Measurements from ENCODE around the gene ZCCHC7.
"Not testable (repeated sequence)": the region's sequence is repeated elsewhere in the genome, so short reads cannot be mapped to it uniquely, and the experiment has no call there.

The ZCCHC7 gene

GRCh38 chr9:37184905-37185867, 64.8 kb downstream of the ZCCHC7 start:
- H3K36me3 ChIP-seq (ENCODE audit: control insufficient read depth in 1 of 2, insufficient read depth in 2 of 2, low read length in 2 of 2) = peaks cover 0 to 2% of the 10 kb centered on the region in 2 donors
- no peak overlapping the region for H3K4me3 ChIP-seq (ENCODE audit: low read depth in 1 of 2, low read length in 2 of 2)
- H3K27me3 ChIP-seq (ENCODE audit: control insufficient read depth in 1 of 2, insufficient read depth in 2 of 2, low read length in 2 of 2) = no peaks in the 10 kb centered on the region
- H3K9me3 ChIP-seq (ENCODE audit: control insufficient read depth in 1 of 2, low read length in 2 of 2) = no peaks in the 10 kb centered on the region
- no peak overlapping the region for H3K27ac ChIP-seq (ENCODE audit: low read depth, low read length)
- no peaks in the 10 kb centered on the region for H3K4me1 ChIP-seq (ENCODE audit: control insufficient read depth in 1 of 2, insufficient read depth in 2 of 2, low read length in 2 of 2)
- no peak overlapping the region for H3K9ac ChIP-seq (ENCODE audit: low read depth in 1 of 2, low read length in 2 of 2)

- H3K4me1 ChIP-seq (ENCODE audit: control insufficient read depth in 1 of 2, insufficient read depth in 2 of 2, low read length in 2 of 2) = no peaks in the 10 kb centered on the region
- H3K9ac ChIP-seq (ENCODE audit: low read depth in 1 of 2, low read length in 2 of 2) = no peak overlapping the region
- no peak overlapping the region for H3K4me3 ChIP-seq (ENCODE audit: low read depth in 1 of 2, low read length in 2 of 2)
- H3K27me3 ChIP-seq (ENCODE audit: control insufficient read depth in 1 of 2, insufficient read depth in 2 of 2, low read length in 2 of 2) = no peaks in the 10 kb centered on the region
- no peak overlapping the region for H3K27ac ChIP-seq (ENCODE audit: low read depth, low read length)
- peaks cover 0 to 2% of the 10 kb centered on the region in 2 donors for H3K36me3 ChIP-seq (ENCODE audit: control insufficient read depth in 1 of 2, insufficient read depth in 2 of 2, low read length in 2 of 2)
- H3K9me3 ChIP-seq (ENCODE audit: control insufficient read depth in 1 of 2, low read length in 2 of 2) = no peaks in the 10 kb centered on the region
Observed at GRCh38 chr9:37187292-37187691, 66.9 kb downstream of the ZCCHC7 start.

GRCh38 chr9:37187713-37188439, 67.5 kb downstream of the ZCCHC7 start:
- Histone ChIP-seq H3K27me3 (ENCODE audit: control insufficient read depth in 1 of 2, insufficient read depth in 2 of 2, low read length in 2 of 2) (no peaks in the 10 kb centered on the region), H3K4me3 (ENCODE audit: low read depth in 1 of 2, low read length in 2 of 2) (no peak overlapping the region), H3K27ac (ENCODE audit: low read depth, low read length) (no peak overlapping the region), H3K36me3 (ENCODE audit: control insufficient read depth in 1 of 2, insufficient read depth in 2 of 2, low read length in 2 of 2) (peaks cover 0 to 2% of the 10 kb centered on the region in 2 donors), H3K4me1 (ENCODE audit: control insufficient read depth in 1 of 2, insufficient read depth in 2 of 2, low read length in 2 of 2) (no peaks in the 10 kb centered on the region), H3K9me3 (ENCODE audit: control insufficient read depth in 1 of 2, low read length in 2 of 2) (no peaks in the 10 kb centered on the region), H3K9ac (ENCODE audit: low read depth in 1 of 2, low read length in 2 of 2) (no peak overlapping the region)

GRCh38 chr9:37190739-37191138, 70.4 kb downstream of the ZCCHC7 start:
- not testable (repeated sequence) for H3K27ac ChIP-seq (ENCODE audit: low read depth, low read length); H3K27me3 ChIP-seq (ENCODE audit: control insufficient read depth in 1 of 2, insufficient read depth in 2 of 2, low read length in 2 of 2); H3K9ac ChIP-seq (ENCODE audit: low read depth in 1 of 2, low read length in 2 of 2); H3K36me3 ChIP-seq (ENCODE audit: control insufficient read depth in 1 of 2, insufficient read depth in 2 of 2, low read length in 2 of 2); H3K9me3 ChIP-seq (ENCODE audit: control insufficient read depth in 1 of 2, low read length in 2 of 2); H3K4me3 ChIP-seq (ENCODE audit: low read depth in 1 of 2, low read length in 2 of 2); H3K4me1 ChIP-seq (ENCODE audit: control insufficient read depth in 1 of 2, insufficient read depth in 2 of 2, low read length in 2 of 2)

GRCh38 chr9:37191403-37192089, 71.2 kb downstream of the ZCCHC7 start:
- Histone ChIP-seq H3K9ac (ENCODE audit: low read depth in 1 of 2, low read length in 2 of 2) (no peak overlapping the region), H3K36me3 (ENCODE audit: control insufficient read depth in 1 of 2, insufficient read depth in 2 of 2, low read length in 2 of 2) (peaks cover 0 to 2% of the 10 kb centered on the region in 2 donors), H3K4me3 (ENCODE audit: low read depth in 1 of 2, low read length in 2 of 2) (no peak overlapping the region), H3K27ac (ENCODE audit: low read depth, low read length) (no peak overlapping the region), H3K4me1 (ENCODE audit: control insufficient read depth in 1 of 2, insufficient read depth in 2 of 2, low read length in 2 of 2) (no peaks in the 10 kb centered on the region), H3K9me3 (ENCODE audit: control insufficient read depth in 1 of 2, low read length in 2 of 2) (no peaks in the 10 kb centered on the region), H3K27me3 (ENCODE audit: control insufficient read depth in 1 of 2, insufficient read depth in 2 of 2, low read length in 2 of 2) (no peaks in the 10 kb centered on the region)

GRCh38 chr9:37192803-37193202, 72.4 kb downstream of the ZCCHC7 start:
- Histone ChIP-seq H3K4me3 (ENCODE audit: low read depth in 1 of 2, low read length in 2 of 2) (no peak overlapping the region), H3K4me1 (ENCODE audit: control insufficient read depth in 1 of 2, insufficient read depth in 2 of 2, low read length in 2 of 2) (peaks cover 0 to 8% of the 10 kb centered on the region in 2 donors), H3K27ac (ENCODE audit: low read depth, low read length) (no peak overlapping the region), H3K27me3 (ENCODE audit: control insufficient read depth in 1 of 2, insufficient read depth in 2 of 2, low read length in 2 of 2) (no peaks in the 10 kb centered on the region), H3K9me3 (ENCODE audit: control insufficient read depth in 1 of 2, low read length in 2 of 2) (no peaks in the 10 kb centered on the region), H3K36me3 (ENCODE audit: control insufficient read depth in 1 of 2, insufficient read depth in 2 of 2, low read length in 2 of 2) (peaks cover 0 to 2% of the 10 kb centered on the region in 2 donors), H3K9ac (ENCODE audit: low read depth in 1 of 2, low read length in 2 of 2) (no peak overlapping the region)

- Histone ChIP-seq H3K4me3 (ENCODE audit: low read depth in 1 of 2, low read length in 2 of 2) (no peak overlapping the region), H3K27ac (ENCODE audit: low read depth, low read length) (no peak overlapping the region), H3K27me3 (ENCODE audit: control insufficient read depth in 1 of 2, insufficient read depth in 2 of 2, low read length in 2 of 2) (no peaks in the 10 kb centered on the region), H3K36me3 (ENCODE audit: control insufficient read depth in 1 of 2, insufficient read depth in 2 of 2, low read length in 2 of 2) (no peaks in the 10 kb centered on the region), H3K9ac (ENCODE audit: low read depth in 1 of 2, low read length in 2 of 2) (no peak overlapping the region), H3K4me1 (ENCODE audit: control insufficient read depth in 1 of 2, insufficient read depth in 2 of 2, low read length in 2 of 2) (peaks cover 0 to 8% of the 10 kb centered on the region in 2 donors), H3K9me3 (ENCODE audit: control insufficient read depth in 1 of 2, low read length in 2 of 2) (no peaks in the 10 kb centered on the region)
Observed at GRCh38 chr9:37197158-37198038, 77.0 kb downstream of the ZCCHC7 start.

GRCh38 chr9:37198039-37198729, 77.8 kb downstream of the ZCCHC7 start:
- H3K9me3 ChIP-seq (ENCODE audit: control insufficient read depth in 1 of 2, low read length in 2 of 2) = no peaks in the 10 kb centered on the region
- H3K27ac ChIP-seq (ENCODE audit: low read depth, low read length) = no peak overlapping the region
- peaks cover 0 to 8% of the 10 kb centered on the region in 2 donors for H3K4me1 ChIP-seq (ENCODE audit: control insufficient read depth in 1 of 2, insufficient read depth in 2 of 2, low read length in 2 of 2)
- H3K4me3 ChIP-seq (ENCODE audit: low read depth in 1 of 2, low read length in 2 of 2) = no peak overlapping the region
- H3K9ac ChIP-seq (ENCODE audit: low read depth in 1 of 2, low read length in 2 of 2) = no peak overlapping the region
- H3K27me3 ChIP-seq (ENCODE audit: control insufficient read depth in 1 of 2, insufficient read depth in 2 of 2, low read length in 2 of 2) = no peaks in the 10 kb centered on the region
- H3K36me3 ChIP-seq (ENCODE audit: control insufficient read depth in 1 of 2, insufficient read depth in 2 of 2, low read length in 2 of 2) = peaks cover 0 to under 1% of the 10 kb centered on the region in 2 donors

- Histone ChIP-seq H3K27ac (ENCODE audit: low read depth, low read length) (no peak overlapping the region), H3K36me3 (ENCODE audit: control insufficient read depth in 1 of 2, insufficient read depth in 2 of 2, low read length in 2 of 2) (peaks cover 0 to 3% of the 10 kb centered on the region in 2 donors), H3K9ac (ENCODE audit: low read depth in 1 of 2, low read length in 2 of 2) (no peak overlapping the region), H3K4me1 (ENCODE audit: control insufficient read depth in 1 of 2, insufficient read depth in 2 of 2, low read length in 2 of 2) (peaks cover 0 to 8% of the 10 kb centered on the region in 2 donors), H3K9me3 (ENCODE audit: control insufficient read depth in 1 of 2, low read length in 2 of 2) (no peaks in the 10 kb centered on the region), H3K27me3 (ENCODE audit: control insufficient read depth in 1 of 2, insufficient read depth in 2 of 2, low read length in 2 of 2) (no peaks in the 10 kb centered on the region), H3K4me3 (ENCODE audit: low read depth in 1 of 2, low read length in 2 of 2) (no peak overlapping the region)
Observed at GRCh38 chr9:37198831-37199230, 78.5 kb downstream of the ZCCHC7 start.

All from duodenal mucosa (tissue), 2 donors.